ENCODE results near the gene TMF1.

DNA sequence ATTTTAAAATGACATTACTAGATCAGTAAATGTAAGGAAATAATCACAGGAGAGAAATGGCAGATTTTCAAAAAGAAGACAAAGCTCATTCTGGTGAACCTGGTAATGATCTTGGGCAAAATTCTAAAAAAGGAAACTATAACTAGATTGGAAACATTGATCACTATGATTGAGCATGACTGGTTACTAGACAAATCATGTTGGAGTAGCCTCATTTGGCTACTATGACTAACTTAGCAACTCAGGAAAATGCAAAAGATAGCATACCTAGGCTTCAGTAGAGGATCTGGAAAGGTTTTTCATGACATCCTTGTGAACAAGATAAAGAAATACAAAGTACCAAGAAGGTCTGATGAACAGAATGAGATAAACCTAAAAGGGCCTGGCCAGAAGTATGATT, 7.6 kb upstream of the TMF1 start:
- TF ChIP-seq, protein P1, sequence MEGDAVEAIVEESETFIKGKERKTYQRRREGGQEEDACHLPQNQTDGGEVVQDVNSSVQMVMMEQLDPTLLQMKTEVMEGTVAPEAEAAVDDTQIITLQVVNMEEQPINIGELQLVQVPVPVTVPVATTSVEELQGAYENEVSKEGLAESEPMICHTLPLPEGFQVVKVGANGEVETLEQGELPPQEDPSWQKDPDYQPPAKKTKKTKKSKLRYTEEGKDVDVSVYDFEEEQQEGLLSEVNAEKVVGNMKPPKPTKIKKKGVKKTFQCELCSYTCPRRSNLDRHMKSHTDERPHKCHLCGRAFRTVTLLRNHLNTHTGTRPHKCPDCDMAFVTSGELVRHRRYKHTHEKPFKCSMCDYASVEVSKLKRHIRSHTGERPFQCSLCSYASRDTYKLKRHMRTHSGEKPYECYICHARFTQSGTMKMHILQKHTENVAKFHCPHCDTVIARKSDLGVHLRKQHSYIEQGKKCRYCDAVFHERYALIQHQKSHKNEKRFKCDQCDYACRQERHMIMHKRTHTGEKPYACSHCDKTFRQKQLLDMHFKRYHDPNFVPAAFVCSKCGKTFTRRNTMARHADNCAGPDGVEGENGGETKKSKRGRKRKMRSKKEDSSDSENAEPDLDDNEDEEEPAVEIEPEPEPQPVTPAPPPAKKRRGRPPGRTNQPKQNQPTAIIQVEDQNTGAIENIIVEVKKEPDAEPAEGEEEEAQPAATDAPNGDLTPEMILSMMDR (conservative IDR thresholded peaks at IDR 0.05; ENCODE audit: low read depth in 2 of 2): no peak
- TF ChIP-seq POLR2AphosphoS5 (IDR thresholded peaks at IDR 0.05; ENCODE audit: low read depth) (no peak), EZH2 (IDR thresholded peaks at IDR 0.05; ENCODE audit: low read depth, unreplicated experiment) (no peak), CREB1 (CRISPR knock-in tag; IDR thresholded peaks at IDR 0.05; ENCODE audit: low read depth) (no peak), JUNB (IDR thresholded peaks at IDR 0.05; ENCODE audit: unreplicated experiment) (no peak), EZH2phosphoT487 (IDR thresholded peaks at IDR 0.05; ENCODE audit: unreplicated experiment) (no peak), ZNF114 (CRISPR knock-in tag; IDR thresholded peaks at IDR 0.05) (no peak), STAT1 (IDR thresholded peaks at IDR 0.05; ENCODE audit: unreplicated experiment) (no peak), NANOG (IDR thresholded peaks at IDR 0.05; ENCODE audit: borderline replicate concordance) (no peak)
- TF ChIP-seq, protein P2, sequence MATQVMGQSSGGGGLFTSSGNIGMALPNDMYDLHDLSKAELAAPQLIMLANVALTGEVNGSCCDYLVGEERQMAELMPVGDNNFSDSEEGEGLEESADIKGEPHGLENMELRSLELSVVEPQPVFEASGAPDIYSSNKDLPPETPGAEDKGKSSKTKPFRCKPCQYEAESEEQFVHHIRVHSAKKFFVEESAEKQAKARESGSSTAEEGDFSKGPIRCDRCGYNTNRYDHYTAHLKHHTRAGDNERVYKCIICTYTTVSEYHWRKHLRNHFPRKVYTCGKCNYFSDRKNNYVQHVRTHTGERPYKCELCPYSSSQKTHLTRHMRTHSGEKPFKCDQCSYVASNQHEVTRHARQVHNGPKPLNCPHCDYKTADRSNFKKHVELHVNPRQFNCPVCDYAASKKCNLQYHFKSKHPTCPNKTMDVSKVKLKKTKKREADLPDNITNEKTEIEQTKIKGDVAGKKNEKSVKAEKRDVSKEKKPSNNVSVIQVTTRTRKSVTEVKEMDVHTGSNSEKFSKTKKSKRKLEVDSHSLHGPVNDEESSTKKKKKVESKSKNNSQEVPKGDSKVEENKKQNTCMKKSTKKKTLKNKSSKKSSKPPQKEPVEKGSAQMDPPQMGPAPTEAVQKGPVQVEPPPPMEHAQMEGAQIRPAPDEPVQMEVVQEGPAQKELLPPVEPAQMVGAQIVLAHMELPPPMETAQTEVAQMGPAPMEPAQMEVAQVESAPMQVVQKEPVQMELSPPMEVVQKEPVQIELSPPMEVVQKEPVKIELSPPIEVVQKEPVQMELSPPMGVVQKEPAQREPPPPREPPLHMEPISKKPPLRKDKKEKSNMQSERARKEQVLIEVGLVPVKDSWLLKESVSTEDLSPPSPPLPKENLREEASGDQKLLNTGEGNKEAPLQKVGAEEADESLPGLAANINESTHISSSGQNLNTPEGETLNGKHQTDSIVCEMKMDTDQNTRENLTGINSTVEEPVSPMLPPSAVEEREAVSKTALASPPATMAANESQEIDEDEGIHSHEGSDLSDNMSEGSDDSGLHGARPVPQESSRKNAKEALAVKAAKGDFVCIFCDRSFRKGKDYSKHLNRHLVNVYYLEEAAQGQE (IDR thresholded peaks at IDR 0.05; ENCODE audit: unreplicated experiment): no peak
- TF ChIP-seq, protein P3, sequence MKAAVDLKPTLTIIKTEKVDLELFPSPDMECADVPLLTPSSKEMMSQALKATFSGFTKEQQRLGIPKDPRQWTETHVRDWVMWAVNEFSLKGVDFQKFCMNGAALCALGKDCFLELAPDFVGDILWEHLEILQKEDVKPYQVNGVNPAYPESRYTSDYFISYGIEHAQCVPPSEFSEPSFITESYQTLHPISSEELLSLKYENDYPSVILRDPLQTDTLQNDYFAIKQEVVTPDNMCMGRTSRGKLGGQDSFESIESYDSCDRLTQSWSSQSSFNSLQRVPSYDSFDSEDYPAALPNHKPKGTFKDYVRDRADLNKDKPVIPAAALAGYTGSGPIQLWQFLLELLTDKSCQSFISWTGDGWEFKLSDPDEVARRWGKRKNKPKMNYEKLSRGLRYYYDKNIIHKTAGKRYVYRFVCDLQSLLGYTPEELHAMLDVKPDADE (IDR thresholded peaks at IDR 0.05): no peak

Data from GM23338 (cell line).